GM12875 (cell line): ENCODE measurements around the gene CRHR1.
A peak's percentile ranks its signal among the peaks of the same experiment; 100 is the strongest.
"Not testable (repeated sequence)": the region's sequence is repeated elsewhere in the genome, so short reads cannot be mapped to it uniquely, and the experiment has no call there.

Source experiments
- H3K4me3 ChIP-seq: one replicate; pipeline ENCODE4 v1.5.1; 2011; ENCODE audit warnings: low read depth, low read length, control low read depth
- CTCF ChIP-seq: IDR thresholded peaks from 2 replicates; pipeline ENCODE4 v1.5.1; 2011; ENCODE audit warnings: low read depth, mild to moderate bottlenecking, control low read depth, inconsistent platforms, low read length, moderate library complexity, borderline replicate concordance; ENCODE audit not compliant: insufficient read depth

CRHR1 gene

GRCh38 chr17:45851873-45852272 lies 67.8 kb downstream of the CRHR1 start:
- no peak for TF ChIP-seq CTCF
- H3K4me3 ChIP-seq = no peak overlapping the region

- no peak overlapping the region for H3K4me3 ChIP-seq
- TF ChIP-seq CTCF = peak; percentile 76
These were observed 68.6 kb downstream of the CRHR1 start for GRCh38 chr17:45852535-45853297.

- H3K4me3 ChIP-seq = no peak overlapping the region
- TF ChIP-seq CTCF = no peak
These were observed 70.1 kb downstream of the CRHR1 start for GRCh38 chr17:45854209-45854608.

GRCh38 chr17:45855691-45856336 lies 71.7 kb downstream of the CRHR1 start:
- no peak for TF ChIP-seq CTCF
- no peak overlapping the region for H3K4me3 ChIP-seq

- H3K4me3 ChIP-seq = no peak overlapping the region
- TF ChIP-seq CTCF = no peak
These were observed 74.0 kb downstream of the CRHR1 start for GRCh38 chr17:45857977-45858708.

- no peak for TF ChIP-seq CTCF
- H3K4me3 ChIP-seq = no peak overlapping the region
These were observed 77.0 kb downstream of the CRHR1 start for GRCh38 chr17:45861165-45861564.

- H3K4me3 ChIP-seq = not testable (repeated sequence)
These were observed 78.0 kb downstream of the CRHR1 start for GRCh38 chr17:45862127-45862526.
